Keratinocyte (primary cell): ENCODE measurements around the gene MYL12A. TPM values are rescaled to one million over a fixed set of nuclear protein-coding genes. Genes with fewer than 3 reads are reported as not detected.

ENCODE experiments used
- DNase-seq: peaks from one replicate; pipeline ENCODE4 v3.0.0-alpha.2; 2011; ENCODE audit warnings: low read depth, missing footprints, low spot score
- FAIRE-seq: peaks from 2 replicates; lab custom pipeline; 2011; peaks lifted over from hg19 to GRCh38; lab: Jason Lieb, UNC
- H2AFZ ChIP-seq: 2 replicates; pipeline ENCODE4 v1.6.0; 2012; ENCODE audit warnings: low read length, control low read depth, inconsistent platforms; ENCODE audit not compliant: control insufficient read depth
- H3K27ac ChIP-seq: 2 replicates; pipeline ENCODE4 v1.5.1; 2011; ENCODE audit warnings: low read length; ENCODE audit not compliant: control insufficient read depth, insufficient read depth
- H3K27me3 ChIP-seq: 3 replicates; pipeline ENCODE4 v1.6.0; 2011; ENCODE audit warnings: low read length; ENCODE audit not compliant: control insufficient read depth, insufficient read depth; ENCODE audit errors: extremely low read depth
- H3K36me3 ChIP-seq, 2 experiments: 2 replicates in 1 of 2; 3 replicates in 1 of 2; pipeline ENCODE4 v1.5.1; 2011; ENCODE audit warnings: low read length in 2 of 2, mild to moderate bottlenecking in 1 of 2; ENCODE audit not compliant: control insufficient read depth in 2 of 2, insufficient read depth in 2 of 2; ENCODE audit errors: extremely low read depth in 1 of 2
- H3K4me1 ChIP-seq: 3 replicates; pipeline ENCODE4 v1.5.1; 2011; ENCODE audit warnings: low read length; ENCODE audit not compliant: control insufficient read depth, insufficient read depth; ENCODE audit errors: extremely low read depth
- H3K4me2 ChIP-seq: 3 replicates; pipeline ENCODE4 v1.6.0; 2011; ENCODE audit warnings: low read depth, low read length; ENCODE audit not compliant: control insufficient read depth, insufficient read depth; ENCODE audit errors: extremely low read depth
- H3K4me3 ChIP-seq, 3 experiments: fragments of 200-600 bp in 1 of 3; sonication (generic) in 1 of 3; 2 replicates in 2 of 3; 3 replicates in 1 of 3; pipeline ENCODE4 v1.5.1; 2011 to 2016; ENCODE audit warnings: low read length in 3 of 3, mild to moderate bottlenecking in 3 of 3, control low read depth in 2 of 3, inconsistent platforms in 1 of 3, low read depth in 1 of 3, mixed read lengths in 1 of 3, mixed run types in 1 of 3, moderate library complexity in 1 of 3; ENCODE audit not compliant: control insufficient read depth in 2 of 3, insufficient read depth in 2 of 3; ENCODE audit errors: extremely low read depth in 1 of 3
- H3K79me2 ChIP-seq: 2 replicates; pipeline ENCODE4 v1.6.0; 2012; ENCODE audit warnings: low read length; ENCODE audit not compliant: control insufficient read depth, insufficient read depth
- H3K9ac ChIP-seq: 3 replicates; pipeline ENCODE4 v1.6.0; 2011; ENCODE audit warnings: low read length; ENCODE audit not compliant: control insufficient read depth, insufficient read depth; ENCODE audit errors: extremely low read depth
- H3K9me1 ChIP-seq: 3 replicates; pipeline ENCODE4 v1.6.0; 2011; ENCODE audit warnings: low read length; ENCODE audit not compliant: control insufficient read depth, insufficient read depth; ENCODE audit errors: extremely low read depth
- H3K9me3 ChIP-seq: 2 replicates; pipeline ENCODE4 v1.5.1; 2012; ENCODE audit warnings: low read depth, low read length; ENCODE audit not compliant: control insufficient read depth
- H4K20me1 ChIP-seq: 3 replicates; pipeline ENCODE4 v1.6.0; 2011; ENCODE audit warnings: low read length; ENCODE audit not compliant: control insufficient read depth, insufficient read depth; ENCODE audit errors: extremely low read depth
- CTCF ChIP-seq, 3 experiments: IDR thresholded peaks in 1 of 3; conservative IDR thresholded peaks in 1 of 3; optimal IDR thresholded peaks in 1 of 3; 2 replicates in 2 of 3; 3 replicates in 1 of 3; pipeline versions ENCODE3 to v1.5.1; 2011; ENCODE audit warnings: low read length in 3 of 3, mild to moderate bottlenecking in 3 of 3, moderate library complexity in 2 of 3, control low read depth in 1 of 3, inconsistent platforms in 1 of 3; ENCODE audit not compliant: insufficient read depth in 2 of 3; ENCODE audit errors: extremely low read depth in 1 of 3
- EZH2 ChIP-seq: IDR thresholded peaks from one replicate; pipeline ENCODE4 v1.6.1; 2012; ENCODE audit warnings: inconsistent platforms, mild to moderate bottlenecking, low read length, moderate library complexity
- dilution Hi-C: fragments of 300-500 bp; cut with MboI; formaldehyde crosslinking; loops from one replicate; pipeline ENCODE4 v1.7.0; 2020; ENCODE audit warnings: low sequenced_read_pairs; ENCODE audit not compliant: extremely low pct_ligation_motif_present
- polyA plus RNA-seq, 5 experiments: library from polyadenylated mRNA; depleted of rRNA in 3 of 5; stranded (reverse) in 3 of 5; stranded (forward) in 1 of 5; unstranded in 1 of 5; fragments of >200 nt; gene quantifications; 1 replicate in 1 of 5; 2 replicates in 3 of 5; 3 replicates in 1 of 5; pipeline versions ENCODE4 v1.2.1 to v1.2.3, GENCODE V29; 2011 to 2012; ENCODE audit warnings: missing spikeins in 2 of 5, low read depth in 1 of 5, low replicate concordance in 1 of 5

Gene MYL12A
- polyA plus RNA-seq, 1 donor (not counting 4 experiments of a cell fraction or from before 2014, with no cell fraction given) = 759 TPM

- FAIRE-seq = no peak
- Histone ChIP-seq H3K4me1 (peaks cover 33% of the 10 kb centered on the region), H3K9ac (peak overlapping the region; percentile 36)
Observed at GRCh38 chr18:3250237-3251107, 2.9 kb downstream of the MYL12A start.

GRCh38 chr18:3251249-3251962, 3.8 kb downstream of the MYL12A start:
- H3K9me1 ChIP-seq = peaks cover 6% of the 10 kb centered on the region
- H3K9ac ChIP-seq = no peak overlapping the region
- no peak overlapping the region for H3K4me3 ChIP-seq
- H3K36me3 ChIP-seq = peaks cover 6 to 33% of the 10 kb centered on the region in 2 experiments
- no peak for FAIRE-seq
- TF ChIP-seq CTCF (optimal IDR thresholded peaks at IDR 0.05 in 1 of 3, IDR thresholded peaks at IDR 0.05 in 1 of 3, conservative IDR thresholded peaks at IDR 0.05 in 1 of 3; ENCODE audit: extremely low read depth in 1 of 3, insufficient read depth in 2 of 3, low read length in 3 of 3) (no peak), EZH2 (no peak)
- no peaks in the 10 kb centered on the region for H3K27me3 ChIP-seq
- H4K20me1 ChIP-seq = peaks cover 8% of the 10 kb centered on the region
- H3K9me3 ChIP-seq = no peaks in the 10 kb centered on the region
- H3K4me1 ChIP-seq = peaks cover 29% of the 10 kb centered on the region
- H3K4me2 ChIP-seq = no peak overlapping the region
- H2AFZ ChIP-seq = no peak overlapping the region
- DNase-seq = no peak
- peak overlapping the region; percentile 68 for H3K27ac ChIP-seq
- dilution Hi-C loops = no loop called here
- H3K79me2 ChIP-seq = peaks cover 69% of the 10 kb centered on the region

More at GRCh38 chr18:3250237-3251107, 2.9 kb downstream of the MYL12A start:
- H3K79me2 ChIP-seq = peaks cover 69% of the 10 kb centered on the region
- no peak for TF ChIP-seq CTCF (optimal IDR thresholded peaks at IDR 0.05 in 1 of 3, IDR thresholded peaks at IDR 0.05 in 1 of 3, conservative IDR thresholded peaks at IDR 0.05 in 1 of 3; ENCODE audit: extremely low read depth in 1 of 3, insufficient read depth in 2 of 3, low read length in 3 of 3)
- TF ChIP-seq EZH2 = no peak
- H4K20me1 ChIP-seq = peaks cover 8% of the 10 kb centered on the region
- dilution Hi-C loops = no loop called here
- H3K9me3 ChIP-seq = no peaks in the 10 kb centered on the region
- no peak overlapping the region for H2AFZ ChIP-seq
- peaks cover 6 to 29% of the 10 kb centered on the region in 2 experiments for H3K36me3 ChIP-seq
- peaks cover 6% of the 10 kb centered on the region for H3K9me1 ChIP-seq
- peak overlapping the region; percentile 97 for H3K4me2 ChIP-seq
- no peak for DNase-seq
- H3K4me3 ChIP-seq = peak overlapping the region in 2 of 3 experiments; percentile 45 to 56
- no peaks in the 10 kb centered on the region for H3K27me3 ChIP-seq
- H3K27ac ChIP-seq = peak overlapping the region; percentile 68
